ENCODE results near the gene SOX4.

Gene SOX4

GRCh38 chr6:21594416-21595281 is 1.1 kb downstream of the SOX4 start:
- peak; percentile 61 for DNase-seq

GRCh38 chr6:21595285-21596144 is 2.0 kb downstream of the SOX4 start:
- no peak for DNase-seq

- DNase-seq, result peak; percentile 50
Measured at GRCh38 chr6:21596145-21596948, 2.8 kb downstream of the SOX4 start.

GRCh38 chr6:21596949-21597682 is 3.6 kb downstream of the SOX4 start:
- DNase-seq, result peak; percentile 60

GRCh38 chr6:21597801-21598673 is 4.5 kb downstream of the SOX4 start:
- DNase-seq, result no peak

GRCh38 chr6:21598674-21599023 is 5.1 kb downstream of the SOX4 start:
- no peak for DNase-seq

- DNase-seq, result no peak
Measured at GRCh38 chr6:21599051-21599696, 5.6 kb downstream of the SOX4 start.

GRCh38 chr6:21601339-21601923 is 7.9 kb downstream of the SOX4 start:
- no peak for DNase-seq

- no peak for DNase-seq
Measured at GRCh38 chr6:21601932-21602390, 8.4 kb downstream of the SOX4 start.

- DNase-seq, result no peak
Measured at GRCh38 chr6:21603082-21603952, 9.8 kb downstream of the SOX4 start.

GRCh38 chr6:21604081-21604480 is 10.5 kb downstream of the SOX4 start:
- DNase-seq, result no peak

- DNase-seq, result no peak
Measured at GRCh38 chr6:21605166-21605565, 11.6 kb downstream of the SOX4 start.

GRCh38 chr6:21608601-21609000 is 15.1 kb downstream of the SOX4 start:
- no peak for DNase-seq

GRCh38 chr6:21609881-21610329 is 16.4 kb downstream of the SOX4 start:
- DNase-seq, result no peak

- DNase-seq, result no peak
Measured at GRCh38 chr6:21610341-21610740, 16.8 kb downstream of the SOX4 start.

- DNase-seq, result no peak
Measured at GRCh38 chr6:21611485-21611884, 17.9 kb downstream of the SOX4 start.

- peak; percentile 44 for DNase-seq
Measured at GRCh38 chr6:21612067-21612745, 18.7 kb downstream of the SOX4 start.

GRCh38 chr6:21613809-21614208 is 20.3 kb downstream of the SOX4 start:
- DNase-seq, result no peak

- no peak for DNase-seq
Measured at GRCh38 chr6:21614226-21614625, 20.7 kb downstream of the SOX4 start.

All from NCI-H2227 treated with DMSO at 0.1 percent for 48 hours (cell line).